BE2C (cell line): Measurements from ENCODE around the gene KRTAP5-8.

Experiments used
- DNase-seq: peaks from one replicate; pipeline ENCODE4 v3.0.0-alpha.2; 2020
- H3K27me3 ChIP-seq: fragments of 250-450 bp; sonication (Bioruptor Pico); 2 replicates; pipeline ENCODE4 v1.5.1; 2020; ENCODE audit warnings: mild to moderate bottlenecking
- H3K36me3 ChIP-seq: fragments of 250-450 bp; sonication (Bioruptor Pico); 2 replicates; pipeline ENCODE4 v1.5.1; 2020; ENCODE audit warnings: mild to moderate bottlenecking
- H3K4me1 ChIP-seq: fragments of 250-450 bp; sonication (Bioruptor Pico); 2 replicates; pipeline ENCODE4 v1.5.1; 2020
- H3K4me3 ChIP-seq: 2 replicates; pipeline ENCODE4 v1.5.1; 2011; ENCODE audit warnings: low read depth, low read length
- H3K9me3 ChIP-seq: fragments of 250-450 bp; sonication (Bioruptor Pico); 2 replicates; pipeline ENCODE4 v1.5.1; 2020
- CTCF ChIP-seq: IDR thresholded peaks from 2 replicates; pipeline ENCODE4 v1.5.1; 2012; ENCODE audit warnings: mild to moderate bottlenecking, low read depth, low read length

Gene KRTAP5-8

GRCh38 chr11:71491940-71492339 is 45.9 kb upstream of the KRTAP5-8 start:
- Histone ChIP-seq H3K9me3 (no peaks in the 10 kb centered on the region), H3K36me3 (no peaks in the 10 kb centered on the region), H3K27me3 (no peaks in the 10 kb centered on the region), H3K4me1 (peaks cover 8% of the 10 kb centered on the region; the same call in 1 of the 2 replicates), H3K4me3 (no peak overlapping the region)
- no peak for TF ChIP-seq CTCF
- DNase-seq: no peak

GRCh38 chr11:71495286-71496230 is 42.3 kb upstream of the KRTAP5-8 start:
- no peaks in the 10 kb centered on the region for H3K9me3 ChIP-seq
- no peak overlapping the region for H3K4me3 ChIP-seq
- H3K4me1 ChIP-seq: peaks cover 14% of the 10 kb centered on the region
- no peak for DNase-seq
- no peaks in the 10 kb centered on the region for H3K27me3 ChIP-seq
- H3K36me3 ChIP-seq: no peaks in the 10 kb centered on the region; the same call in 1 of the 2 replicates
- TF ChIP-seq CTCF: no peak

- no peaks in the 10 kb centered on the region for H3K9me3 ChIP-seq
- TF ChIP-seq CTCF: no peak
Observed at GRCh38 chr11:71496421-71496820, 41.4 kb upstream of the KRTAP5-8 start.

GRCh38 chr11:71498091-71498490 is 39.7 kb upstream of the KRTAP5-8 start:
- TF ChIP-seq CTCF: no peak

More at GRCh38 chr11:71496421-71496820, 41.4 kb upstream of the KRTAP5-8 start:
- H3K36me3 ChIP-seq: no peaks in the 10 kb centered on the region; the same call in 1 of the 2 replicates
- H3K27me3 ChIP-seq: no peaks in the 10 kb centered on the region
- peaks cover 16% of the 10 kb centered on the region for H3K4me1 ChIP-seq
- DNase-seq: no peak
- H3K4me3 ChIP-seq: no peak overlapping the region

GRCh38 chr11:71499125-71499524 is 38.7 kb upstream of the KRTAP5-8 start:
- TF ChIP-seq CTCF: no peak
- Histone ChIP-seq H3K9me3 (no peaks in the 10 kb centered on the region), H3K27me3 (no peaks in the 10 kb centered on the region), H3K4me3 (peak overlapping the region; percentile 17; the same call in 1 of the 2 replicates), H3K4me1 (peaks cover 20% of the 10 kb centered on the region), H3K36me3 (no peaks in the 10 kb centered on the region; the same call in 1 of the 2 replicates)
- peak; percentile 73 for DNase-seq

More at GRCh38 chr11:71498091-71498490, 39.7 kb upstream of the KRTAP5-8 start:
- Histone ChIP-seq H3K4me1 (peaks cover 16% of the 10 kb centered on the region), H3K4me3 (no peak overlapping the region), H3K36me3 (no peaks in the 10 kb centered on the region; the same call in 1 of the 2 replicates), H3K27me3 (no peaks in the 10 kb centered on the region), H3K9me3 (no peaks in the 10 kb centered on the region)
- no peak for DNase-seq

GRCh38 chr11:71499546-71499945 is 38.3 kb upstream of the KRTAP5-8 start:
- Histone ChIP-seq H3K4me3 (no peak overlapping the region), H3K4me1 (peaks cover 24% of the 10 kb centered on the region), H3K36me3 (no peaks in the 10 kb centered on the region; the same call in 1 of the 2 replicates), H3K27me3 (no peaks in the 10 kb centered on the region), H3K9me3 (no peaks in the 10 kb centered on the region)
- no peak for TF ChIP-seq CTCF
- DNase-seq: peak; percentile 42
